GM19452 (cell line): Measurements from ENCODE around the gene GP1BB.
"Not testable (repeated sequence)": the region's sequence is repeated elsewhere in the genome, so short reads cannot be mapped to it uniquely, and the experiment has no call there.

ENCODE experiments used
- ATAC-seq: cut with Tn5 transposase; IDR thresholded peaks from one replicate; pipeline ENCODE4 v1.9.1; 2021; ENCODE audit not compliant: unreplicated experiment

GP1BB gene

DNA sequence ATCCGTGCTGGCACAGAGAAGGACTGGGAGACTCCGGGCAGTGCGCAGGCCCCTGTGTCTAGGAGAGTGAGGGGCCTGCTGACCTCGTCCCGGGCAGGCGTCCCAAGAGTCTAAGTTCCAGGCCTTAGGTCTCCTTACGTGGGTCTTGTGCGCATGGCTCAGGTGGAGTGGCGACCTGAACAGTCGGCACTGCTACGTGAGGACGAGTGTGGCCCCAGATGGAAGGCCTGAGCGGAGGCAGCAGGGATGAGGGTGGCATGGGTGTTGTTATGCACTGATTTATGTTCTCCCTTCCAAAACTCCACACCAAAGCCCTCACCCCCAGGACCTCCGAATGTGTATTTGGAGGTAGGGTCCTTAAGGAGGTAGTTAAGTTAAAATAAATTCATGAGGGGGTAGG, 29.8 kb upstream of the GP1BB start:
- ATAC-seq = no peak

DNA sequence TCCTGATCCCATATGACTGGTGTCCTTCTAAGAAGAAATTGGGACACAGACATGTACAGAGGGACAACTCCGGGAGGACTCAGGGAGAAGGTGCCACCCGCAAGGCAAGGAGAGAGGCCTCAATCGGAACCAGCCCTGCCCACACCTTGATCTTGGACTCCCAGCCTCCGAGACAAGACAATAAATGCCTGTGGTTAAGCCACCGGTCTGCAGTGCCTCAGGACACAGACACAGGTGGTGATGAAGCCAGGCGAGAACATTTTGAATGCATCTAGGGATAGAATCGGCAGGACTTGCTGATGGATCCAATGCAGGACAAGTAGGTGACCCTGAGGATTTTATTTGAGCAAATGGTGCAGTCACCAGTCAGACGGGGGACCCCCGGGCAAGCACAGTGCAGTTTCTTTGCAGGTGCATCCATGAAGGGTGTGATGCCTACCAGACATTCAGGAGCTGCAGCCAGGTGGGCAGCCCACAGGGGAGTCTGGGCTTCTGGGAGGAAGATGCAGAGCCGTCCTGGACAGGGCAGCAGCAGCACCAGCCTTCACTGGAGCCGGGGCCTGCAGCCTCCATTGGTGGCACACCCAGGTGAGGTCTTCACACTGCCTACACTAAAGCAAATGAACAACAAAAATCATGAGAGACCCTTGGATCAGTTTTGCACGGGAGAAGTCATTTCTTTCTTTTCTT, 29.2 kb upstream of the GP1BB start:
- no peak for ATAC-seq

GRCh38 chr22:19694696-19695095, 28.6 kb upstream of the GP1BB start:
- no peak for ATAC-seq

DNA sequence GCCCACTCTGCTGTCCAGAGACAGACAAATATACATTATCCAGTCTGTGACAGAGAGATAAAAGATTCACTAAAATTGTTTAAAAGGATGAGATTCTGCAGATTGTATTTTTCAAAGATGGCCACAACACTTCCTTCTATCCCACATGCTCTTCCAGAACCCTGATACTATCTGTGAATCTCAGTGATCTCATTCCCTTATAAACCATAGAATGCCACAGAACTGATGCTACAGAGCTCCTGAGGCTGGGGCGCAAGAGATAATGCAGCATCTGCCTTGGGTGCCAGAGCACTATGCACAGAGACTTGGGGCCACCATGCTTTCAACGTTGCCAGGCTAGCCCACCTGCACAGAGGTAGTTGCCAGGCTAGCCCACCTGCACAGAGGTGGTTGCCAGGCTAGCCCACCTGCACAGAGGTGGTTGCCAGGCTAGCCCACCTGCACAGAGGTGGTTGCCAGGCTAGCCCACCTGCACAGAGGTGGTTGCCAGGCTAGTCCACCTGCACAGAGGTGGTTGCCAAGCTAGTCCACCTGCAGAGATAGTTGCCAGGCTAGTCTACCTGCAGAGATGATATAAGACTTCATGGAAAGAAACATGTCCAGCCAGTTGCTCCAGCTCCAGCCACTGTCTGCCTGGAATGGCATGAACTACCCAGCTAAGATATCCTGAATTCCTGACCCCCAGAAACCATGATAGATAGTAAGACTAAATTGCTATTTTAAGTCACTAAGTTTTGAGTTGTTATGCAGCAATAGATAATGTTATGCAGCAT, 26.6 kb upstream of the GP1BB start:
- no peak for ATAC-seq

GRCh38 chr22:19697871-19698270, 25.5 kb upstream of the GP1BB start:
- not testable (repeated sequence) for ATAC-seq

- ATAC-seq = no peak
Observed at GRCh38 chr22:19700790-19701419, 22.4 kb upstream of the GP1BB start.

DNA sequence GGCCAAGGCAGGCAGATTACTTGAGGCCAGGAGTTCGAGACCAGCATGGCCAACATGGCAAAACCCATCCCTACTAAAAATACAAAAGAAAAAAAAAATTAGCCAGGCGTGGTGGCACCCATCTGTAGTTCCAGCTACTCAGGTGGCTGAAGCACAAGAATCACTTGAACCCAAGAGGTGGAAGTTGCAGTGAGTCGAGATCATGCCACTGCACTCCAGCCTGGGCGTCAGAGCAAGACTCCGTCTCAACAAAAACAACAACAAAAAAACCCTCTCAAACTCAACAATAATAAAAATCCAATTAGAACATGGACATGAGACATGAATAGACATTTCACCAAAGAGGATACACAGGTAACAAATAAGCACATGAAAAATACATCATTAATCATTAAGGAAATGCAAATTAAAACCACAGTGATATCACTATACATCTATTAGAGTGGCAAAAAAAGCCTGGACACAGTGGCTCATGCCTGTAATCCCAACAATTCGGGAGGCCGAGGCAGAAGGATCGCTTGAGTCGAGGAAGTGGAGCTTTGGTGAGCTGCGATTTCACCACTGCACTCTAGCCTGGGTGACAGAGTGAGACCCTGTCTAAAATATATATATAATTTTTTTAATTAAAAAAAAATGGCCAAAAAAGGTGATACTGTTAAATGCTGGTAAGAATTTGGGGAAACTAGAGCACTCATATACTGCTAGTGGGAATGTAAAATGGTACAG, 21.8 kb upstream of the GP1BB start:
- no peak for ATAC-seq

- no peak for ATAC-seq
Observed at GRCh38 chr22:19703869-19704268, 19.5 kb upstream of the GP1BB start.

DNA sequence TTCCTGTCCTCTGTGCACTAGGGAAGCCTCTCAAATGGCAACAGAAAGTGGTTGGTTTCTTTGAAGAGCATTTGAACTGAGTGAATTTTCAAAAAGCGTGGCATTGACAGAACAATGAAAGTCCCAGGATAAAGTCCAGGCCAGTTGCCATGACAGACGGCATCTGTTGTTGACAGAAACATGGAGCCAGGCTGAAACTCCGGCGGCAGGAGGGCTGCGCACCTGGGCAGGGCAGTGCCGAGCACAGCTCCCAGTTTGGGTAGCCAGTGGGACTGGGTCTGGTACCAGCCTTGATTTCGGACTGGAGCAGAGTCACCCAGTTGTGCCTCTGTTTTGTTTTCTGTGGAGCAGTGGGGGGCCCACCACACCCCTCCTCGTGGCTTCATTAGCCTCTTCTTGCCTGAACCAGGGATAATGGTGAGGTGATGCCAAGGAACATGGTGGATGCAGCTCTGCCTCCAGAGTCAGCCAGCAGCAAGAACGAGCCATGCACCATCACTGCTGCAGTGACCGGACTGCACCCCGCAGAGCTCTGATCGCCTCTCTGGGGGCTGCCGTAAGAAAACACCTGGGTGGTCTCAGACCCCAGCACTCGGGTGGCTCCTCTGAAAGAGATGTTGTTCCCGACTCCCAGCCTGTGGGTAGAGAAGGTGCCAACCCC, 18.9 kb upstream of the GP1BB start:
- no peak for ATAC-seq

DNA sequence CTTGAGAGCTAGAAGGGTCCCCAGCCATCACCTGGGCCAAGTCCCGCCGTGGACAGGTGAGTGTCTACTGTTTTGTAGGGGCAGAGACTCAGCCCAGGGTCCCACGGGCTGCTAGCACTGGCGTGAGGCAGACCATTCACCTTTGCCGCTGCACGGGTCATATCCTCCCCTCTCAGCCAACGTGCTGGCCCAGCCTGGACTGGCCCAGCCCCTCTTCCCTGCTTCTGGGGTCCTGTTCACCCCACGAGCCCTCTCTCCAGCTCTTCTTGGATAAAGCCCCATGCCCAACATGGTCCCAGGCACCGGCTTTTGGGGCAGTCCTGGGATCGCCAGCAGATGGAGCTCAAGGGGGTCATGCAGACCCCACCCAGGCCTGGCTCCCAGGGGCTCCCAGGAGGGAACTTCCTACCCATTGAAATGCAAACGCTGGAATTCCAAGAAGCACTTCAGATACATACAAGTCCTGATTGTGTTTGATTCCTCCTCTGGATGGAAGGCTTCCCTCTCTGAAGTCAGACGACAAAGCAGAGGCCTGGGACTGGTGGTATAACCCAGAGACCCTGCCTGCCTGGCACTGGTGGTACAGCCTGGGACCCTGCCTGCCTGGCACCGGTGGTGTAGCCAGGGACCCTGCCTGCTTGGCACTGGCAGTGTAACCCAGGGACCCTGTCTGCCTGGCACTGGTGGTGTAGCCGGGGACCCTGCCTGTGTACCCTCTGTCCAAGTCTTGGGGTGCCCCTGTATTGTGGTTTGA, 18.0 kb upstream of the GP1BB start:
- ATAC-seq = no peak

GRCh38 chr22:19706661-19707151, 16.6 kb upstream of the GP1BB start:
- ATAC-seq = no peak

- ATAC-seq = no peak
Observed at GRCh38 chr22:19707347-19708290, 15.7 kb upstream of the GP1BB start.

DNA sequence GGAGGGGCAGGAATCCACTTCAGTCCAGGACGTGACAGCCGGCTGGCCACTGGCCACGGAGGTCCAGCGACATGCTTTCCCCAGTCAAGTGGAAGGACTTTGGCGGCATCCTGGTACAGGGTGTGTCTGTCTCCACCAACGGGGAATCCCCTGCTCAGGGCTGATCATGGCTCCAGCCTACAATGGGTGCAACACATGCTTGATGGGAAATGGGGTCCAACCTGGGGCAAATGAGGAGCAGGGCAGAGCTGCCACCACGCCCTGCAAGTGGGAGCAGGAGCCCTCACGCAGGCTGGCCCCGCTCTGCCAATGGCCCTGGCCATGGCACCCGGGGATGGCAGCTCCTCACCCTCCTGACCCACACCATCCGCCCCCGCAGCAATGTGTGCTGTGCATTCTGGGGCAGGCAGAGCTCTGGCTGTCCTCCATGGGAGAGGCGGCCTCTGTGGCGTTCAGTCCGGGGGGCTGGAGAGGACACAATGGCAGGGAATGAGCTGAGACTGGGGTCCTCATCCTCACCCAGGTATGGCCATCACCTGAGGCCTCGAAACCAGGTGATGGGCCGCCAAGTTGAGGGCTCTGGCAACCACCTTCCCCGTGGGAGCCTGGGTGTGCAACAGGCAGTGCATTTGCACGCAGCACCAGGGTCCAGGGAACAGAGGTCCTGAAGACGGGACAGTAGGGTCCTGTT, 14.9 kb upstream of the GP1BB start:
- no peak for ATAC-seq

- ATAC-seq = no peak
Observed at GRCh38 chr22:19709063-19709769, 14.1 kb upstream of the GP1BB start.

DNA sequence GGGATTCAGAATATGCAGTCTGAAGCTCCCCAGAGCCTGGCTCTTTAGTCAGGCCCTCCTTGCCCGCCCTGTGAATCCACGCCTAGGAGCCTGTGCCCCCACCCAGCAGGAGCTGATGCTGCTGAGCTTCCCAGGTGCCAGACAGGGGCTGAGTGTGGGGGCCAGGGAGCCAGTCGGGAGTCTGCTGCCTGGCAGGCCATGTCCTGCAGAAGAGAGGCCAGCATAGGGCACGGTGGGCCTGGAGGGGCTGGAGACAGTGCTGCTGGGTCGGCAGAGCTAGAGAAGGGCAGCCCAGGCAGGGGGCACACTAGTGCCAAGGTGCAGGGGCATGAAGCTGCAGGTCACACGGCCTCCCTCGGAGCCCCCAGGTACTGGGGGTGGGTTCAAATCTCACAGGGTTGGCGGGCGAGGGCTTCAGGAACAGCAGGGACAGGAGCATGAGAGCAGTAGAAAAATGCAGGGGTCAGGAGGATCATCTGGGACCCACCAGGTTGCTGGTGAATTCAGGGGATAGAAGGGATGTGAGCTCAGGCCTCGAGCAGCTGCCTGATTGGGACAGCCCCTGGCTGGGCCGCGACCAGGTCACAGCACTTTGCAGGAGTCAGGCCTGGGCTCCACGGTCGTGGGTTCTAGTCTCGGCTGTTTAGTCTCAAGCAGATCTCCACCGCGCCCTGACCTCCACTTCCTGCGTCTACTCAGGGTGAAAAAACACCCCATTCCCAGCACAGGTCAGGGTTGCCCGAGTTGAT, 13.1 kb upstream of the GP1BB start:
- ATAC-seq = no peak

- ATAC-seq = no peak
Observed at GRCh38 chr22:19710769-19711106, 12.6 kb upstream of the GP1BB start.

DNA sequence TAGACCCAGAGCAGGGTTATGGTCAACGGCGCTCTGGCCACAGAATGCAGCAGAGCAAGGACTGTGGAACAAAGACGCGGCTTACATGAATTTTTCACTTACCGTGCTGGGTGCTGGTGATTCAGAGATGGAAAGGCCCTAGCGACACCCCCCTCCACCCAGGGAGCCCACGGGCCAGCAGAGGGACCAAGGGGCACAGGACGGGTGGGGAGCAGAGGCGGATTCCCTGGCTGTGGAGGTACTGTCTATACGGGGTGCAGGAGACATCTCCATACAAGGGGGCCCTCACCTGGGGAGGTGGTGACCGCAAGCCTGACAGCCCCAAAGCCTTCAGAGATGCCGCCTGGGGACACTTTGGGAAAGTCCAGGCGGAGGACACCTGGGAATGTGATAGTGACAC, 10.1 kb upstream of the GP1BB start:
- ATAC-seq = no peak
